Ascending aorta (tissue), 2 donors: Measurements from ENCODE around the gene KCTD19. TPM values are rescaled to one million over a fixed set of nuclear protein-coding genes. Genes with fewer than 3 reads are reported as not detected.
A peak's percentile ranks its signal among the peaks of the same experiment; 100 is the strongest.

Source experiments
- DNase-seq, 2 donors: peaks; one replicate each; pipeline ENCODE4 v3.0.0-alpha.2; 2019; ENCODE audit warnings: low spot score in 2 of 2
- H3K27ac ChIP-seq, 2 donors: fragments of 200-600 bp; sonication (generic); one replicate each; pipeline ENCODE4 v1.5.1; 2016 to 2017; ENCODE audit warnings: mild to moderate bottlenecking in 1 of 2
- H3K27me3 ChIP-seq: fragments of 200-600 bp; sonication (generic); one replicate; pipeline ENCODE4 v1.5.1; 2017
- H3K36me3 ChIP-seq, 2 donors: fragments of 200-600 bp; sonication (generic); one replicate each; pipeline ENCODE4 v1.5.1; 2016
- H3K4me1 ChIP-seq, 2 donors: fragments of 200-600 bp; sonication (generic); one replicate each; pipeline ENCODE4 v1.5.1; 2016 to 2017; ENCODE audit warnings: mild to moderate bottlenecking in 1 of 2
- H3K4me3 ChIP-seq, 2 donors: fragments of 200-600 bp; sonication (generic); one replicate each; pipeline ENCODE4 v1.5.1; 2016 to 2017; ENCODE audit warnings: mild to moderate bottlenecking in 1 of 2
- H3K9me3 ChIP-seq, 2 donors: fragments of 200-600 bp; sonication (generic); one replicate each; pipeline ENCODE4 v1.5.1; 2016
- CTCF ChIP-seq, 3 experiments: fragments of 200-600 bp in 2 of 3; fragments of 450-650 bp in 1 of 3; sonication (generic) in 2 of 3; IDR thresholded peaks; one replicate each; pipeline ENCODE4 v1.5.1; 2016 to 2019; ENCODE audit warnings: antibody characterized with exemption in 3 of 3, mild to moderate bottlenecking in 1 of 3, moderate library complexity in 1 of 3
- intact Hi-C: fragments of 100-400 bp; cut with DNase I; formaldehyde crosslinking; loops from one replicate; pipeline ENCODE4 v1.15.1; 2023
- total RNA-seq: library from RNA; depleted of rRNA; stranded (reverse); fragments of >200 nt; gene quantifications from one replicate; pipeline ENCODE4 v1.1.0, GENCODE V29; 2016

KCTD19 gene
- total RNA-seq, 1 donor from 2014 or later, result not detected

GRCh38 chr16:67242138-67242730 lies 84.3 kb downstream of the KCTD19 start:
- H3K27me3 ChIP-seq, result no peaks in the 10 kb centered on the region
- H3K4me3 ChIP-seq, result no peak overlapping the region
- peaks cover 18 to 32% of the 10 kb centered on the region in 2 donors for H3K4me1 ChIP-seq
- no peak for TF ChIP-seq CTCF (IDR thresholded peaks at IDR 0.05)
- H3K9me3 ChIP-seq, result no peaks in the 10 kb centered on the region
- peak overlapping the region; percentile 87 for H3K27ac ChIP-seq
- DNase-seq, result no peak
- peaks cover 14 to 19% of the 10 kb centered on the region in 2 donors for H3K36me3 ChIP-seq
- intact Hi-C loops, result loop anchor here (10.0 kb wide), 3 partner anchors 423 to 603 kb away; partner anchors contain the start of genes ACD, C16orf86, CENPT and ENKD1

GRCh38 chr16:67241008-67241900 lies 85.3 kb downstream of the KCTD19 start:
- no peak for TF ChIP-seq CTCF (IDR thresholded peaks at IDR 0.05)
- Histone ChIP-seq H3K4me1 (peaks cover 18 to 32% of the 10 kb centered on the region in 2 donors), H3K4me3 (no peak overlapping the region), H3K27ac (peak overlapping the region; percentile 87), H3K36me3 (peaks cover 24 to 28% of the 10 kb centered on the region in 2 donors), H3K9me3 (no peaks in the 10 kb centered on the region), H3K27me3 (no peaks in the 10 kb centered on the region)
- DNase-seq, result peak in 1 of 2 donors; percentile 83
- intact Hi-C loops, result loop anchor here (10.0 kb wide), 3 partner anchors 424 to 604 kb away; partner anchors contain the start of genes ACD, C16orf86, CENPT and ENKD1

GRCh38 chr16:67240506-67240905 lies 86.0 kb downstream of the KCTD19 start:
- H3K4me3 ChIP-seq, result no peak overlapping the region
- no peaks in the 10 kb centered on the region for H3K9me3 ChIP-seq
- peak overlapping the region; percentile 87 for H3K27ac ChIP-seq
- DNase-seq, result no peak
- H3K4me1 ChIP-seq, result peaks cover 12 to 26% of the 10 kb centered on the region in 2 donors
- no peaks in the 10 kb centered on the region for H3K27me3 ChIP-seq
- intact Hi-C loops, result loop anchor here (10.0 kb wide), 3 partner anchors 424 to 604 kb away; partner anchors contain the start of genes ACD, C16orf86, CENPT and ENKD1
- H3K36me3 ChIP-seq, result peaks cover 31 to 34% of the 10 kb centered on the region in 2 donors
- no peak for TF ChIP-seq CTCF (IDR thresholded peaks at IDR 0.05)

Other genes starting within 250 kb of the KCTD19 start
- gene PHAF1, start 216.8 kb downstream of the KCTD19 start, total RNA-seq, result 4.5 TPM
- 40.7 TPM for gene B3GNT9, start 175.7 kb downstream of the KCTD19 start, total RNA-seq
- gene TRADD, start 166.8 kb downstream of the KCTD19 start, total RNA-seq, result 27.7 TPM
- 46.1 TPM for gene FBXL8, start 166.8 kb downstream of the KCTD19 start, total RNA-seq
- 64.9 TPM for gene HSF4, start 162.0 kb downstream of the KCTD19 start, total RNA-seq
- gene NOL3, start 156.2 kb downstream of the KCTD19 start, total RNA-seq, result 87.6 TPM
- 18.9 TPM for gene MATCAP1, start 142.8 kb downstream of the KCTD19 start, total RNA-seq
- gene EXOC3L1, start 136.6 kb downstream of the KCTD19 start, total RNA-seq, result 11.2 TPM
- 114 TPM for gene E2F4, start 134.6 kb downstream of the KCTD19 start, total RNA-seq
- gene ELMO3, start 127.6 kb downstream of the KCTD19 start, total RNA-seq, result not detected
- gene TMEM208, start 99.6 kb downstream of the KCTD19 start, total RNA-seq, result 8.3 TPM
- 20.2 TPM for gene FHOD1, start 79.3 kb downstream of the KCTD19 start, total RNA-seq
- 13.5 TPM for gene SLC9A5, start 77.8 kb downstream of the KCTD19 start, total RNA-seq
- gene PLEKHG4, start 47.2 kb downstream of the KCTD19 start, total RNA-seq, result 3.7 TPM
- not detected for gene LRRC36, start 74 bp upstream of the KCTD19 start, total RNA-seq
- gene TPPP3, start 66.8 kb upstream of the KCTD19 start, total RNA-seq, result 2.8 TPM
- 82.7 TPM for gene ZDHHC1, start 89.7 kb upstream of the KCTD19 start, total RNA-seq
- gene HSD11B2, start 104.4 kb upstream of the KCTD19 start, total RNA-seq, result 2.4 TPM
- 64.3 TPM for gene ATP6V0D1, start 154.4 kb upstream of the KCTD19 start, total RNA-seq
- gene AGRP, start 156.8 kb upstream of the KCTD19 start, total RNA-seq, result not detected
- gene RIPOR1, start 202.1 kb upstream of the KCTD19 start, total RNA-seq, result 182 TPM
- 38.6 TPM for gene CTCF, start 235.8 kb upstream of the KCTD19 start, total RNA-seq